Small intestine (tissue), 7 donors: ENCODE data around the gene GRID2. TPM values are rescaled to one million over a fixed set of nuclear protein-coding genes. Genes with fewer than 3 reads are reported as not detected.
A peak's percentile ranks its signal among the peaks of the same experiment; 100 is the strongest.

Experiments
- DNase-seq, 2 donors: peaks; one replicate each; pipeline versions ENCODE4 v3.0.0 to v3.0.0-alpha.2; 2013
- FAIRE-seq: peaks from 2 replicates; lab custom pipeline; 2012; peaks lifted over from hg19 to GRCh38; lab: Jason Lieb, UNC
- H3K27ac ChIP-seq, 3 donors: one replicate each; pipeline ENCODE4 v1.5.1; 2013; ENCODE audit warnings: low read length in 2 of 3, mild to moderate bottlenecking in 2 of 3, control low read depth in 1 of 3, inconsistent platforms in 1 of 3, low read depth in 1 of 3, moderate library complexity in 1 of 3
- H3K27me3 ChIP-seq, 3 donors: one replicate each; pipeline ENCODE4 v1.6.1; 2013; ENCODE audit warnings: low read length in 3 of 3, inconsistent platforms in 1 of 3; ENCODE audit not compliant: control insufficient read depth in 3 of 3, insufficient read depth in 3 of 3
- H3K36me3 ChIP-seq, 3 donors: one replicate each; pipeline ENCODE4 v1.6.1; 2013; ENCODE audit warnings: low read length in 3 of 3, inconsistent platforms in 1 of 3, low read depth in 1 of 3, mild to moderate bottlenecking in 1 of 3, moderate library complexity in 1 of 3; ENCODE audit not compliant: control insufficient read depth in 3 of 3, insufficient read depth in 2 of 3
- H3K4me1 ChIP-seq, 3 donors: one replicate each; pipeline ENCODE4 v1.6.1; 2013; ENCODE audit warnings: low read length in 2 of 3, inconsistent platforms in 1 of 3, low read depth in 1 of 3, mild to moderate bottlenecking in 1 of 3, moderate library complexity in 1 of 3; ENCODE audit not compliant: control insufficient read depth in 3 of 3, insufficient read depth in 2 of 3
- H3K4me3 ChIP-seq, 3 donors: one replicate each; pipeline ENCODE4 v1.5.1; 2013; ENCODE audit warnings: low read length in 3 of 3, control low read depth in 1 of 3, inconsistent platforms in 1 of 3, low read depth in 1 of 3, mild to moderate bottlenecking in 1 of 3, moderate library complexity in 1 of 3
- H3K9me3 ChIP-seq, 2 donors: one replicate each; pipeline ENCODE4 v1.6.1; 2013; ENCODE audit warnings: low read depth in 1 of 2, low read length in 1 of 2; ENCODE audit not compliant: control insufficient read depth in 2 of 2, insufficient read depth in 1 of 2
- WGBS, 3 donors: extraction: QIAGEN DNeasy Blood & Tissue Kit; methylation state at CpG; one replicate each; pipeline ENCODE4 v1.1.7; 2013; 5-methylcytosine and 5-hydroxymethylcytosine counted together
- polyA plus RNA-seq, 4 donors: library from polyadenylated mRNA; stranded (reverse) in 3 of 4; unstranded in 1 of 4; fragments of 200-250 nt in 3 of 4; fragments of 120-200 nt in 1 of 4; gene quantifications; one replicate each; pipeline versions ENCODE4 v1.2.1 to v1.2.3, GENCODE V29; 2013
- donor health status: healthy with polysubstance abuse.
- donor health status: control.
- donor health status: control.
- donor health status: Bipolar disorder and iron deficiency.
- donor health status: healthy.

GRID2 gene
- polyA plus RNA-seq, 4 donors: 0.06 to 0.27 (median 0.21) TPM; not detected in 1

DNA sequence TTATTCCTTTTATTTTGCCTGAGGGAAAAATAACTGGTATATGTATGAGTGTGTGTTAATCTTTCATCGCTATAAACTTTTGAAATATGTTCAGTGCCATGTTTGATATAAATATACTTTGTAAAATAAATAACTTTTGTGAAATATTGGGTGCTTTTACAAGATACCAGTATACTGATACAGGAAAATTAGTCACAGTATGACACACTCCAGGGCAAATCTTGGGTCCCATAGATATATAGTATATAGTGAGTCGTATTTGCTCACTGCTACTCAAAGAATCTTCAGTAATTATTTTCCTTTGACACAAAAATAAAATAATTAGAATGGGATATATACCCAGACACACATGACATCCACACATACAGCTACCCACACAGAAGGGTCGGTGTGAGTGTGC, 472.3 kb downstream of the GRID2 start:
- Histone ChIP-seq H3K4me3 (no peak overlapping the region), H3K27me3 (no peaks in the 10 kb centered on the region), H3K27ac (no peak overlapping the region), H3K9me3 (no peaks in the 10 kb centered on the region), H3K4me1 (no peaks in the 10 kb centered on the region), H3K36me3 (no peaks in the 10 kb centered on the region)
- FAIRE-seq (peak; percentile 44), DNase-seq (no peak)
- WGBS, 3 donors: 79 to 88% (median 87%) methylated on average over 3 of the region's 3 CpGs

DNA sequence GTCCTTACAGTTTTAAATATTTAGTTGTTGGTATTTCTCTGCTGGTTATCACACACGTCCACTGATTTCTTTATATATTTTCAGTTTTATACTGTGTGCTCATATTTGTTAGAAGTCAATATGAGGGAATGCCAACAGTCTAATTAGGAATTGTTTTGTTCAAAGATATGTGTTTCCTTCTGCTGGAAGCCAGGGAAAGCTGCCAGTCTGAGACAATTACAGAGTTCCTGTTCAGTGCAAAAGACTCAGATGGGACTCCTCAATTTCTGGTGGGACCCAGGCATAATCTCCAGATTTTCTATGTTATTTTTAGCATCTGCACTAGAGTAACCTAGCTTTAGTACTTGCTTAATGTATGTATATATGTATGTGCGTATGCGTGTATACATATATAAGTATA, 486.0 kb downstream of the GRID2 start:
- 69 to 92% (median 83%) methylated on average over 3 of the region's 3 CpGs for WGBS, 3 donors
- no peak for FAIRE-seq
- no peak for DNase-seq

DNA sequence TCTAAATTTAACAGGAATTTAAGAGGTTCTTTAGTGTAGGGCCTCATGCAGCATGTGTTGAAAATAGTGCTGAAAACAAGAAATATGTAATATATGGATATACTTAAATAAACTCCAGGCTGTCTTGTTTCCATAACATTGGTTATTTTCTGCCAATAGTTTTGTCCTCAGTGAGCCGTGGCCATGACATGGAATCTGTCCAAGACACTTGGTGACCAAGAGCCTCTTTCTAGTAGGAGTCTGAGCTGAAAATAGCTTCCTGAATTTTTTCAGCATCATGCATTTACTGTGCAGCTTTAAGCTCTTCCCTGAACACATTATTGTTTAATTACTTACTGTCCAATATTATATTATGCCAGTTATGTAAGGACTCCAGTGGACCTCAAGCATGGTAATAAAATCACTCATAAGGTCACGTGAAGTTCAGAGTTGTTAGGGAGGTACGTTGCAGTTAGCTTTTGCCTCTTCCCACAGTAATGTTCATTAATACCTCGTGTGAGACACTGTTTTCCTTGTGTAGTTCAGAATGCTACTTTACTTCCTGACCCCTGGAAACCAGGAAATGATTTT, 488.2 kb downstream of the GRID2 start:
- DNase-seq (peak; percentile 30 to 53), FAIRE-seq (no peak)
- WGBS, 3 donors: 31 to 42% (median 37%) methylated on average over 4 of the region's 4 CpGs
- H3K9me3 ChIP-seq: no peaks in the 10 kb centered on the region
- no peaks in the 10 kb centered on the region for H3K36me3 ChIP-seq
- no peaks in the 10 kb centered on the region for H3K4me1 ChIP-seq
- H3K27me3 ChIP-seq: no peaks in the 10 kb centered on the region
- no peak overlapping the region for H3K4me3 ChIP-seq
- H3K27ac ChIP-seq: no peak overlapping the region

More for the DNA sequence above, 486.0 kb downstream of the GRID2 start:
- Histone ChIP-seq H3K9me3 (no peaks in the 10 kb centered on the region), H3K36me3 (no peaks in the 10 kb centered on the region), H3K4me1 (no peaks in the 10 kb centered on the region), H3K4me3 (no peak overlapping the region), H3K27me3 (no peaks in the 10 kb centered on the region), H3K27ac (no peak overlapping the region)

DNA sequence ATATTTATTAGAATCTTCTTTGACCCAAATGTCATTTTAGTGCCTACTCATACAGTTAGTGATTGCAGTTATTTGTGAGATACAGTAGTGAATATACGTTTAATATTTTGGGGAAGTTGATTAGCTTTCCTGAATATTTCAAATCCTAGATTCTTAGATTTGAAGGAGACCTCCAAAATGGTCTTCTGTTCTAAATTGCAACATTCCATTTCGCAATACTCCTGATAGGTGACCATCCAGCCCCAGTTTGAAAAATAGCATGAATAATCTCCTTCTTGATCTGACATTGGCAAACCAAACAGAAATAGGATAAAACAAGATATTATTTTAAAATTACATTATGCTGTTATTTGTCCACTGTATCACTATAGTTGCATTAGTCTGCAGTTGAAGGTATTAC, 505.6 kb downstream of the GRID2 start:
- H3K36me3 ChIP-seq: no peaks in the 10 kb centered on the region
- no peaks in the 10 kb centered on the region for H3K9me3 ChIP-seq
- WGBS, 3 donors: 86 to 92% (median 86%) methylated on average over 2 of the region's 2 CpGs
- H3K27ac ChIP-seq: no peak overlapping the region
- H3K4me1 ChIP-seq: no peaks in the 10 kb centered on the region
- DNase-seq (no peak), FAIRE-seq (no peak)
- H3K27me3 ChIP-seq: no peaks in the 10 kb centered on the region
- H3K4me3 ChIP-seq: no peak overlapping the region

DNA sequence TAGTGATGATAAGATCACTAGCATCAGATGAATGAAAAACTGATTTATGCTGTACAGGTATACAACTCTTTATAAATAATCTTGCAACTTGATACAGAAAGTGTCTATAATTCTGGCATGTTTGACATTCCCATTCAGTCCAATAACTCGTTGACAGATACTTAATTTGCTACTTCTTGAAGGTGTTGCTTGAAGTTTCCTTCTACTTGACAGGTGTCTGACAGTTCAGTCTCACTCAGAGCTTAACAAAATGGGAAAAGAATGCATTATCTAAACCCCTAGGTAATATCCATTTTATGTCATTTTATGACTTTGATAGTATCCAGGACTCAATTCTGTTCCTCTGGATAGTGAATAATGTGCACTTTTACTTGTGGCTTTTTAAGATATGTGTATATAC, 508.9 kb downstream of the GRID2 start:
- Histone ChIP-seq H3K27ac (no peak overlapping the region), H3K36me3 (no peaks in the 10 kb centered on the region), H3K4me1 (no peaks in the 10 kb centered on the region), H3K27me3 (no peaks in the 10 kb centered on the region), H3K9me3 (no peaks in the 10 kb centered on the region), H3K4me3 (no peak overlapping the region)
- no peak for FAIRE-seq
- no peak for DNase-seq
- WGBS, 3 donors: 34 to 57% (median 38%) methylated on average over 1 of the region's 1 CpG

DNA sequence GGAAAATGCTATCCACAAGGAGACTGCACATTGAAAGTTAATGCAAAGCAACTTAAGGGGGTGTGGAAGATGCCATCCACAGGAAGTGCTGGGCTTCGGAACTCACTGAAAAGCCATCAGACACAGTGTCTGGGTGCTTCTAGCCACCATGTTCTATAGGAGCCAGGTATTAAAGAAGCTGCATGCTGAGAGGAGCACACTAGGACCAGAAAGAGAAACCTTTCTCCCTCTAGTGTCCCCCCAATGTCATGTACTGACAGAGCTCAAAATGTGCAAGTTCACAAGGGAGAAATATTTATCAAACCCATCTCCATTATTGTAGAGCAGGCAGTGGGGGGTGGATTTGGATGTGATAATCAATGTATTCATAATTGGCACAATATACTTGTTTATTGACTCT, 510.9 kb downstream of the GRID2 start:
- Histone ChIP-seq H3K36me3 (no peaks in the 10 kb centered on the region), H3K27ac (no peak overlapping the region), H3K9me3 (no peaks in the 10 kb centered on the region), H3K4me1 (no peaks in the 10 kb centered on the region), H3K27me3 (no peaks in the 10 kb centered on the region), H3K4me3 (no peak overlapping the region)
- 84 to 90% (median 87%) methylated on average over 1 of the region's 1 CpG for WGBS, 3 donors
- FAIRE-seq (no peak), DNase-seq (no peak)

GRCh38 chr4:92825256-92825655, 521.5 kb downstream of the GRID2 start:
- H3K9me3 ChIP-seq: peaks cover 0 to 10% of the 10 kb centered on the region in 2 donors
- H3K27me3 ChIP-seq: no peaks in the 10 kb centered on the region
- no peak overlapping the region for H3K4me3 ChIP-seq
- no peaks in the 10 kb centered on the region for H3K36me3 ChIP-seq
- FAIRE-seq (no peak), DNase-seq (peak; percentile 89 to 92)
- H3K4me1 ChIP-seq: peaks cover 0 to 7% (median 2%) of the 10 kb centered on the region in 3 donors
- 9 to 49% (median 24%) methylated on average over 3 of the region's 3 CpGs for WGBS, 3 donors
- no peak overlapping the region for H3K27ac ChIP-seq

DNA sequence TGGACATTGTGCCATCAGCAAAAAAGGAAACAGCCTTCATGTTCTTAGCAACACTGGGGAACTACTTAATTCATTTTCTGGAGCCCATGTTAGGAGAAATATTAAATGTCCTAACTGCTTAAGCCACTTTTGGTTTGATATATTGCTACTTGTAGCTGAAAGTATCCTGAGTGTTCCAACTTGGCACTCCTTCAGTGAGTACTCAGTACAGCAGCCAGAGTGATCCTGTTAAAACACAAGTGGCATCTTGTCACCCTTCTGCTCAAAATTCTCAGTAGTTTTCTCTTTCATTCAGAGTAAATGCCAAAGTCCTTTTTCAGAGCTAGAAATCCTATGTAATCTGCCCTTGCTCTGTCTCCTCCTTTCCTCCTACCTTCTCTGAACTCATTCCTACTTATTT, 522.0 kb downstream of the GRID2 start:
- peak in 1 of 2 donors; percentile 5 for DNase-seq
- H3K27me3 ChIP-seq: no peaks in the 10 kb centered on the region
- H3K4me1 ChIP-seq: peaks cover 0 to 7% (median 2%) of the 10 kb centered on the region in 3 donors
- FAIRE-seq: no peak
- H3K4me3 ChIP-seq: no peak overlapping the region
- H3K36me3 ChIP-seq: no peaks in the 10 kb centered on the region
- H3K9me3 ChIP-seq: peaks cover 0 to 10% of the 10 kb centered on the region in 2 donors
- no peak overlapping the region for H3K27ac ChIP-seq

DNA sequence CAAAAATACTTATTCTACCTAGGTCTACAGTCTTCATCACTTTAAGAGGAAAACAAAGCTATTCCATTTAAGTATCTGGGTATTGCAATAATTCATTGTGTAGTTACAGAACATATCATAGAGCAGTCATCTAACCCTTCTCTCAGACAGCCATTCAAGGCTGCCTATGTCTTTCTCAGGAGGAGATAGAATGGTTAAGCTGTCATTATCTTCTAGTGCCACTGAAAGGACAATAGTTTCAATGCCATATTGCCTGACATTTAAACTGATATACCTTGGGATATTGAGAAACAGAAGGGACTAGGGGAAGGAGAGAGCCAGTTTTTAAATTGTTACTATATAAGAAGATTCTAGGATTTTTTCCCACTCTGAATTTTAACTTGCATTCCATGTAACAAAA, 527.0 kb downstream of the GRID2 start:
- Histone ChIP-seq H3K27ac (no peak overlapping the region), H3K36me3 (no peaks in the 10 kb centered on the region), H3K4me3 (no peak overlapping the region), H3K27me3 (no peaks in the 10 kb centered on the region), H3K4me1 (peaks cover 0 to 2% (median 0%) of the 10 kb centered on the region in 3 donors), H3K9me3 (peaks cover 0 to 2% of the 10 kb centered on the region in 2 donors)
- no peak for FAIRE-seq
- DNase-seq: no peak
